GM18861 (cell line): ENCODE results near the gene C1orf105.
"Not testable (repeated sequence)": the region's sequence is repeated elsewhere in the genome, so short reads cannot be mapped to it uniquely, and the experiment has no call there.

Source experiments
- ATAC-seq: cut with Tn5 transposase; IDR thresholded peaks from one replicate; pipeline ENCODE4 v1.9.1; 2021; ENCODE audit not compliant: unreplicated experiment

The C1orf105 gene

GRCh38 chr1:172423336-172423735, 2.9 kb downstream of the C1orf105 start:
- no peak for ATAC-seq

DNA sequence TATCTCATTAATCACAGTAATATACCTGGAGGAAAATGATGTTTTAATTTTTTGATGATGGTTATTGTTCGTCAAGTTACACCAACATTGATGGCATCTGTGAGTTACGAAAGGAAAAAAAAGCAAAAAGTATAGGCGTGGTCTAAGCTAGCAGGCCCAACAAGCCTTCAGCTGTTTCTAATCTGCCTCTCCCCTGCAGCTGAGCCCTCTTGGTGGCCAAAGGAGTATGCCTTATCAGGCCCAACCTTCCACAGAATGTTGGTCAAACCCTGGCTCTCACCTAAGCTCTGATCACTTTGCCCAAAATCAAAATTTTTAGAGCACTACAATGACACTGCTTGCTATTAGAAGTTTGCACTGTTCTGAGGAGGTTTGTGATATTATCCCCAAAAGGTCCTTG, 4.9 kb downstream of the C1orf105 start:
- ATAC-seq, result no peak

DNA sequence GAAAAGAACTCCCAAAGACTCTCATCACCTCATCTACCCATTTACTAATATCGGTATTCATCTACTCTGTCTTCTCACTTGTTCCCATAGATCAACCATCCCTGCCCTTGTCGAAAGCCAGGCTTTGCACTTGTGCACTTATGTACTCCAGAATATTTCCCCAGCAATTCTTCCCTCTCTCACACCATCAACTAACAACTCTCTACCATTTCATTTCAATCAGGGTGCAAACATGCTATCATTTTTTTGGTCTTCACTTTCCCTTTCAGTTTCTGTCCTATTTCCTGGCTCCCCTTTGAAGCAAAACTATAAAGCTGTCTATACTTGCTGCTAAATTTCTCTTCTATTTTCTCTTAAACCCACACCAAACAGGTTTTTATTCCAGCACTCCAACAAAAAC, 6.7 kb downstream of the C1orf105 start:
- ATAC-seq, result no peak

- ATAC-seq, result no peak
Measured at GRCh38 chr1:172429331-172430127, 9.0 kb downstream of the C1orf105 start.

DNA sequence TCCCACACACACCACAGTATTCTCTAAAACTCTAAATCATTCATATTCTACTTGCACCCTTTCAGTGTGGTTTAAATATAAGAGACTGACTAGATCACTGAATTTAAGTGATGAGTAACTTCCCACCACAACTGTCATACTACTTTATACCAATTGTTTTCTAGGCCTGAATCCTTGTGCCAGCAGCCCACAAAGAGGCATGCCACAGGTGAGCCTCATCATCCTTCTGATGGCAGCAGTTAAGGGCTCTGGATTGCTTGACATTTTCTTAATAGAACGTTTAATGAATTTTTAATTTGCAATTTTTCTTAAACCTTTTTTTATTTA, 9.6 kb downstream of the C1orf105 start:
- no peak for ATAC-seq

DNA sequence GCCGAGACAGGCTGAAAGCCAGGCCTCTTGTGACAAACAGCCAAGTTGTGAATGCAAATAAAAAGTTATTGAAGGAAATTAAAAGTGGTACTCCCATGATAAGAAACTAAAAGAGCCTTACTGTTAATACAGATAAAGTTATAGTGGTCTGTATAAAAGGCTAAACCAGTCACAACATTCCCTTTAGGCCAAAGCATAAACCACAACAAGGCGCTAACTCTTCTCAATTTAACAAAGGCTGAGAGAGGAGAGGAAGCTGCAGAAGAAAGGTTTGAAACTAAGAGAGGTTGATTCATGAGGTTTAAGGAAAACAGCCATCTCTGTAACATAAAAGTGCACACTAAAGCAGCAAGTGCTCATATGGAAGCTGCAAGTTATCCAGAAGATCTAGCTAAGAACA, 10.7 kb downstream of the C1orf105 start:
- no peak for ATAC-seq

DNA sequence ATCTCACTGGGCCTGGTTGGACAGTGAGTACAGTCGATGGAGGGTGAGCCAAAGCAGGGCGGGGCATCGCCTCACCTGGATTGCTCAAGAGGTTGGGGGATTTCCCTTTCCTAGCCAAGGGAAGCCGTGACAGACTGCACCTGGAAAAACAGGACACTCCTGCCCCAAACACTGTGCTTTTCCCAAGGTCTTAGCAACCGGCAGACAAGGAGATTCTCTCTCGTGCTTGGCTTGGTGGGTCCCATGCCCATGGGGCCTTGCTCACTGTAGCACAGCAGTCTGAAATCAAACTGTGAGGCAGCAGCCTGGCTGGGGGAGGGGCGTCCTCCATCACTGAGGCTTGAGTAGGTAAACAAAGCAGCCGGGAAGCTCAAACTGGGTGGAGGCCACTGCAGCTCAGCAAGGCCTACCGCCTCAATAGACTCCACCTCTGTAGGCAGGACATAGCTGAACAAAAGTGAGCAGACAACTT, 11.3 kb downstream of the C1orf105 start:
- ATAC-seq, result no peak

GRCh38 chr1:172437183-172437582, 16.7 kb downstream of the C1orf105 start:
- not testable (repeated sequence) for ATAC-seq

DNA sequence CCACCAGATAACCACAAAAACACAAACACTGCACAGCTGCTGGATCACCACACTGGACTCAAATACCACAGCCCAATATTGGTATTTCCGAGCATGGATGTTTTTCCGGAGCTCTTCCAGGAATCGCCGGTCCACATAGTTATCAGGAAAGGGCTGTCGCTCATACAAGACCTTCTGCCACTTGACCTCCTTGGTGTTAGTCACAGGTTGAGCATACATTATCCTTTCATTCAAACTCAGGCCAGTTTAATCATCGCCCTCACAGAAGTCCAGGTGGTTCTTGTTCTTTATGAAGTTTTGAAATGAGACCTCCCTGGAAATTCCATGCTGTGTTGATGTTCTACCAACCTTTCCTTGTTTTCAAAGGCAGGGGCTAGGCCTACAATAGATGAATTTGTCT, 21.9 kb downstream of the C1orf105 start:
- ATAC-seq, result no peak

DNA sequence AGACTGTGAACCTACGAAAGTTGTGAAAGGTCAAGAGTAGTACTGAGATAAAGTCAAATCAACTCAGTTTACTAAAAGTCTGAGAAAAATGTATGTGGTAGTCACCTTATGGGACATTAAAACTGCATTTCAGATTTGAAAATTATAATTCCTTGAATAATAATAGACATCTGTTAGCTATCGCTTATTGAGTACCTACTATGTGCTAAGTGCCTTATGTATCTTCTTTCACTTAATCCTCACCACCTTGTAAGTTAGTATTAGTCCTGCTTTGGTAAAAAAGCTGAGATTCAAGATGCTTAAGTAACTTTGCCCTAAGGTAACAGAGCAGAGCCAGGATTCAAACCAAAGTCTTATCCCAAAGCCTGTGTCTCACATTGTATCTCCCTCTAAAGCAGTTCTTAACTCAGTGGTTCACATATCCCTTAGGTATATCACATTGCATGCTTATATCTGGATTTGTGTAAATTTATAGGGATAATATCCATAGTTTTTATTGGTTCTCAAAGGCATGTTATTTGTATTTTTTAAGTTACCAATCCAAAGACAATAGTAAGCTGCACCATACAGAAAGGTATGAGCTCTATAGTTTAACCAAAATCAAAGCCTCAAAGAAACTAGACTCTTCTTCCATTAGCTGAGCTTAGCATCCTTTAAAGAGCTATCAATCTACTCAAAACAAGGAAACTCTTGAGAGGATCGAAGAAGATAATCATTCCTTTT, 22.5 kb downstream of the C1orf105 start:
- ATAC-seq, result no peak

GRCh38 chr1:172443666-172444453, 23.4 kb downstream of the C1orf105 start, which contains the start of gene PIGC:
TSS of gene PIGC (minus strand) at chr1:172444069. CDS start at chr1:172442622, 1,447 bp downstream.
- ATAC-seq, result peak; percentile 97

GRCh38 chr1:172446547-172446946, 26.1 kb downstream of the C1orf105 start:
- ATAC-seq, result no peak

DNA sequence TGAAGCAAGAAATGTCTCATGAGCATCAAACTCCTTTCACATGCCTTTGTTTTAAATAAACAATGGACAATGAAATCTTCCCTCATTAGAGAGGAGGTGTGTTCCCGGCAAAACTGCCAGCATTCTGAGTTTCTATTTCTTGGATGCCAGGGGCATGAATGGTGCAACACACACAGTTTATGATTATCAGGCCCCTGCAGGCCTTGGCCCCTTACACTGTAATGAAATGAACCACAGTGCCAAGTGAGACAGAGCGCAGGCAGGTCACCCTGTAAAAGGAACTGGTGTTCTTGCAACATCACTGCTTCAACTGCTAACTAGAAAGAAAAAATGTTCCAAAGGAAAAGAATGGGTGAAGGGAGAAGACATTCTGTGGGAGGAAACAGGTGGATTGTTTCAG, 27.2 kb downstream of the C1orf105 start:
- no peak for ATAC-seq

DNA sequence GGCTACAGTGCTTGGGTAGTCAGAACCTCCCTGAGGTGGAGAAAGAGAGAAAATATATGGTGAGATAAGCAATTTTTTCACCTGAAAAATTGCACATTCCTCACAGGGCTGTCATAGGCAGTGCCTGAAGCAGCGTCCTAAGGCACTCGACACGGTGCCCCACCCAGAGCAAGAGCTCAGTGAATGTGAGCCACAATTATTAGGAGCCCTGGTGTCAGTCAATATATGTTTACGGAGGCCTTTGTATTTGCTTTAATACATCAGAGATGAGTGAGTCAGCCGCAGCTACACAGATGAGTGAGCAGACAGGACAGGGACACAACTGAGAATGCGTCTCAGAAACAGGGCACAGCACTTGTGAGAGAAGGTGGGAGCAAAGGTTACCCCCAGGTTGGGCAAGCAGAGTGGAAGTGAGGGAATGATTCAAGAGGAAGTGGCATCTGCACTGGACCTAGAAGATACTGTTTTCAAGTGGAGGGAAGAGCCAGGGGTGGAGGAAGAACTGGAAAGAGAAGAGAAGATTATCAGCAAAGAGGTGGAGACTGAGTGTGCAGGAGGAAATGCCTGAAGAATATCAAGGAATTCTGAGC, 28.6 kb downstream of the C1orf105 start:
- ATAC-seq, result no peak

DNA sequence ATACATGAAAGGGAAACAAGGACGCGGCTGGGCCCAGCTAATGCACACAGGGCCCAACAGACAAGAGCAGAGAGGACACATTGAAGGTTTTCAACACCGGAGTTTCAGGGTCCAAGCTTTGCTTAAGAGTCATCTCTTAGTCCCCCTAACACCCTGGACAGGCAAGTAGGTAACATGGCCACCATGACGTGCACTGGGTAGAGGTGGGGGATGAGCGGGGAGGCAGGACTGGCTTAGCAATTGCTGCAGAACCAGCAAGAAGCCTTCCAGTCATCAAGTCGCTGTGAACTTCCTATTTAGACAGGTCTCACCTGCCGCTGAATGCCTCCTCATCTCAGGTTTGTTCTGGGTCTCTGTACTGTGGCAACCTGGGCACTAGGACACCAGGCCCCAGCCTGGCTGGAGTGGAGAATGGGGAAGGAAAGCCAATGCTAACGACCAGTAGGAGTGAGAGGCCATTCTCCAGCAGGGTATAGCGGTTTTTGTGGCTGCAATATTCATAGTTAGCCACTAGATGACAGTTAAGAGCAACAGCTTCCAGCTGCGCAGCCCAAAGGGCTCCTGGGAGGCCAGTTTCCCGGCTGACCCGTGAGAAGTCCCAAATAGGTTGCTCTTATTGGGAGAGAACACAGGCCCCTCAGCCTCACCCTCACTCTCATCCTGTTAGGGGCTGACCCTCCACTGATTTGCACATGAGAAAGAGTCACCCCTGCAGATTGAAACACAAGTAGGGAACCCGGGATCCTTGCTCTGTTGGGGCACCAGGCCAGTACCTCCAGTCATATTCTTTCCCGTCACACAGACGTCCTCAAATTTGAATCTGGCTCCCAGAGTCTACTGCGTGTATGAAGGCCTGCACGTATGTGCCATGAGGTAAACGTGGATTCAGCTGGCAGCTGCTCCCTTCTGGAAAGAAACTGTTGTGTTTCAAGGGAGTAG, 29.4 kb downstream of the C1orf105 start:
- ATAC-seq, result peak; percentile 93

DNA sequence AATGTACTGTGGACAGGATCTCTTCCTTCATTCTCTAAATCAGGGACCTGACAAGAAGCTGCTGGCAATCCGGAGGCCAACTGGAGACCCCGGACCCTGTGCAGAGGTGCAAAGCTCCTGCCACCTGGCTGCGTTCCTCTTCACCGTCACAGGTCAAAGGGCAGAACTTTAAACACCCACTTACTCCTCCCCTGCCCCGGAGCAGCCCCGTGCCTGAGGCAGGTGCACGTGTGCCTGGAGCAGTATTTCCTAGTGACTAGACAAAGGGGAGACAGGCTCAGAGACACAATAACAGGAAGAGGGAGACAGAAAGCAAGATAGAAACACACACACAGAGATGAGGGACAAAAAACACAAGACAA, 30.0 kb downstream of the C1orf105 start:
- ATAC-seq, result no peak

DNA sequence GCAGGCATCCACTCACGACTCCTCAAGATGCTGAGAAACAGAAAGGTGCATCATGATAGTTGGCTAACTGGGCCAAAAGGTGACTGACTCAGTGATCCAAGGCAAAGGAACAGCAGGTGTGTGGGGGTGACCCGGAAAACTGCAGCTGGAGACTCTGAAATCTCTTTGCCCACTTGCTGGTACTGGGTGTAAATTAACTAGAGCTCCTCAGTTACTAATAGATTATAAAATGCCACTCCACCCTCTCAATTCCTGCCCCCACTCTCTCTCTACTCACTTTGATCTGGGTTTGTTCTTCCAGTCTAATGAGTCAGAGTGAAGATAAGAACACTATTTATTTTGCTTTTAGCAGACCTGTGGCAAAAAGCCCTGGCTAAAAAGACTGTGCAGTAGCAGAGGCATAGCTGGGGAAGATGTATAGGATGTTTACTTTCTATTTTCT, 30.5 kb downstream of the C1orf105 start:
- ATAC-seq, result no peak

GRCh38 chr1:172452536-172453152, 32.2 kb downstream of the C1orf105 start:
- no peak for ATAC-seq

- ATAC-seq, result no peak
Measured at GRCh38 chr1:172453153-172453545, 32.7 kb downstream of the C1orf105 start.

DNA sequence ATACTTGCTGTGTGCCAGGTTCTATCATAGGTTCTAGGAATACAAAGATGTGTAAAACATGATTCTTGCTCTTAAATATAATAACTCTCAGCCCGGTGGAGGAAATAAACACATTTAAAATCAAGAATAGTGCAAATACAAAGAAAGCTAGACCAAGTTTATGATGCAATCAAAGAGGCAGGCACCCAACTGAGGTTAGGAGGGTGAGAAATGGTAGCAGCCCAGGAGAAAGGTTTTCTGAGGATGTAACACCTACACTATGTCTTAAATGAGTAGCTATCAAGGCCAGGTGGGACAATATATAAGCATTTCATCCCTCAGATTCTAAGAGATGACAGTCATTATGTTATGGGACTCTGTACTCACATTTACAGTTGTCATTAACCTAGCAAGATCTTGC, 33.1 kb downstream of the C1orf105 start:
- ATAC-seq, result no peak
